A673 (cell line): ENCODE measurements around the gene PLAC1.

ENCODE experiments used
- CTCF ChIP-seq: fragments of 300-800, 200-600 bp; sonication (generic); conservative IDR thresholded peaks from 2 replicates; pipeline ENCODE4 v1.5.1; 2017; ENCODE audit warnings: low read depth, mild to moderate bottlenecking, antibody characterized with exemption, low read length, moderate library complexity, mixed read lengths
- EZH2 ChIP-seq: fragments of 200-600 bp; sonication (generic); IDR thresholded peaks from 2 replicates; pipeline ENCODE4 v1.6.1; 2017; ENCODE audit warnings: borderline replicate concordance, low read depth, mild to moderate bottlenecking, mixed read lengths, antibody characterized with exemption, low read length; ENCODE audit not compliant: poor library complexity, severe bottlenecking

GRCh38 chrX:134679221-134679620, 20.9 kb upstream of the PLAC1 start:
- TF ChIP-seq EZH2 = no peak
- TF ChIP-seq CTCF = no peak
